ENCODE data around the gene C6orf47.

- TF ChIP-seq FOS (IDR thresholded peaks at IDR 0.05; ENCODE audit: borderline replicate concordance, insufficient read depth, low read length): no peak
- no peak for TF ChIP-seq CTCF (IDR thresholded peaks at IDR 0.05; ENCODE audit: extremely low read depth in 1 of 2, insufficient read depth in 1 of 2, low read depth in 1 of 2, low read length in 2 of 2)
- no peak for TF ChIP-seq POLR2AphosphoS5 (IDR thresholded peaks at IDR 0.05; ENCODE audit: insufficient read depth, low read depth, low read length)
Measured at GRCh38 chr6:31614075-31614619, 46.4 kb downstream of the C6orf47 start.

Measured in endothelial cell of umbilical vein (primary cell).